ENCODE data around the gene NXT1. TPM values are rescaled to one million over a fixed set of nuclear protein-coding genes. Genes with fewer than 3 reads are reported as not detected.

Gene NXT1
- total RNA-seq, 1 donor from 2014 or later: 17.9 TPM

- Mint-ChIP-seq H3K9me3 (ENCODE audit: unreplicated experiment) (peaks cover 2% of the 10 kb centered on the region), H3K27ac (ENCODE audit: unreplicated experiment) (no peak overlapping the region), H3K4me3 (ENCODE audit: unreplicated experiment) (no peak overlapping the region), H3K27me3 (ENCODE audit: low read depth, unreplicated experiment) (peaks cover 7% of the 10 kb centered on the region), H3K36me3 (ENCODE audit: low read depth, unreplicated experiment) (peaks cover 2% of the 10 kb centered on the region), H3K4me1 (ENCODE audit: low read depth, unreplicated experiment) (peaks cover 2% of the 10 kb centered on the region)
- H2AFZ ChIP-seq (ENCODE audit: low read depth, low read length): no peak overlapping the region
- H3K36me3 ChIP-seq (ENCODE audit: insufficient read depth, low read length): no peaks in the 10 kb centered on the region
- no peak overlapping the region for H3K4me2 ChIP-seq (ENCODE audit: low read length)
- no peak overlapping the region for H3K4me3 ChIP-seq (ENCODE audit: insufficient read depth, low read depth, low read length)
- no peak overlapping the region for H3K9ac ChIP-seq (ENCODE audit: low read length)
- TF ChIP-seq EZH2 (IDR thresholded peaks at IDR 0.05; ENCODE audit: insufficient read depth, low read length): no peak
- TF ChIP-seq CTCF (IDR thresholded peaks at IDR 0.05; ENCODE audit: insufficient read depth, low read depth, low read length): no peak
- FAIRE-seq: no peak
- no peaks in the 10 kb centered on the region for H3K27me3 ChIP-seq (ENCODE audit: insufficient read depth, low read length)
- no peaks in the 10 kb centered on the region for H3K79me2 ChIP-seq (ENCODE audit: insufficient read depth, low read length)
- H3K27ac ChIP-seq (ENCODE audit: low read depth, low read length): no peak overlapping the region
- H4K20me1 ChIP-seq (ENCODE audit: insufficient read depth, low read length): no peaks in the 10 kb centered on the region
- no peaks in the 10 kb centered on the region for H3K4me1 ChIP-seq (ENCODE audit: insufficient read depth, low read length)
- no peaks in the 10 kb centered on the region for H3K9me3 ChIP-seq (ENCODE audit: insufficient read depth, low read depth, low read length)
- no peak for DNase-seq (ENCODE audit: low read depth)
Observed at GRCh38 chr20:23335521-23335920, 15.1 kb upstream of the NXT1 start.

DNA sequence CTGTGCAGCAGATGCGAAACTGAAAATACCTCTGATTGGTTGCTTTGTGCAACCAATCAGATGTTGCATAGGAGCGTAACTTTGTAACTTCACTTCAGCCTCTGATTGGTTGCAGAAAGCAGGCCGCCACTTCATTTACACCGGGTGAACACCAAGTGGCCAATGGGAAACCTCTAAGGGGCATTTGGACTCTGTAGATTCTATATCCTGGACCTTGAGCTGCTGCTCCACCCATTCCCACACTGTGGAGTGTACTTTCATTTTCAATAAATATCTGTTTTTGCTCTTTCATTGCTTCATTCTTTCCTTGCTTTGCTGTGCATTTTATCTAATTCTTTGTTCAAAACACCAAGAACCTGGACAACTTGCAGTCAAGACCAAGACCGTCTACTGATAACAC is 14.1 kb upstream of the NXT1 start:
- H3K36me3 ChIP-seq (ENCODE audit: insufficient read depth, low read length): no peaks in the 10 kb centered on the region
- no peak for FAIRE-seq
- H3K27me3 ChIP-seq (ENCODE audit: insufficient read depth, low read length): no peaks in the 10 kb centered on the region
- no peaks in the 10 kb centered on the region for H3K4me1 ChIP-seq (ENCODE audit: insufficient read depth, low read length)
- Mint-ChIP-seq H3K27ac (ENCODE audit: unreplicated experiment) (no peak overlapping the region), H3K4me3 (ENCODE audit: unreplicated experiment) (no peak overlapping the region), H3K4me1 (ENCODE audit: low read depth, unreplicated experiment) (no peaks in the 10 kb centered on the region), H3K9me3 (ENCODE audit: unreplicated experiment) (peaks cover 2% of the 10 kb centered on the region), H3K36me3 (ENCODE audit: low read depth, unreplicated experiment) (peaks cover 2% of the 10 kb centered on the region), H3K27me3 (ENCODE audit: low read depth, unreplicated experiment) (peaks cover 7% of the 10 kb centered on the region)
- H3K4me3 ChIP-seq (ENCODE audit: insufficient read depth, low read depth, low read length): no peak overlapping the region
- H4K20me1 ChIP-seq (ENCODE audit: insufficient read depth, low read length): no peaks in the 10 kb centered on the region
- TF ChIP-seq CTCF (IDR thresholded peaks at IDR 0.05; ENCODE audit: insufficient read depth, low read depth, low read length): no peak
- no peak for TF ChIP-seq EZH2 (IDR thresholded peaks at IDR 0.05; ENCODE audit: insufficient read depth, low read length)
- no peak overlapping the region for H3K27ac ChIP-seq (ENCODE audit: low read depth, low read length)
- H3K9me3 ChIP-seq (ENCODE audit: insufficient read depth, low read depth, low read length): no peaks in the 10 kb centered on the region
- H3K79me2 ChIP-seq (ENCODE audit: insufficient read depth, low read length): no peaks in the 10 kb centered on the region
- DNase-seq (ENCODE audit: low read depth): no peak
- H3K4me2 ChIP-seq (ENCODE audit: low read length): no peak overlapping the region
- H3K9ac ChIP-seq (ENCODE audit: low read length): no peak overlapping the region
- no peak overlapping the region for H2AFZ ChIP-seq (ENCODE audit: low read depth, low read length)

GRCh38 chr20:23337312-23337711 is 13.3 kb upstream of the NXT1 start:
- Histone ChIP-seq H2AFZ (ENCODE audit: low read depth, low read length) (no peak overlapping the region), H3K4me1 (ENCODE audit: insufficient read depth, low read length) (no peaks in the 10 kb centered on the region), H3K9ac (ENCODE audit: low read length) (no peak overlapping the region), H3K79me2 (ENCODE audit: insufficient read depth, low read length) (no peaks in the 10 kb centered on the region), H4K20me1 (ENCODE audit: insufficient read depth, low read length) (no peaks in the 10 kb centered on the region), H3K27ac (ENCODE audit: low read depth, low read length) (no peak overlapping the region), H3K36me3 (ENCODE audit: insufficient read depth, low read length) (no peaks in the 10 kb centered on the region), H3K9me3 (ENCODE audit: insufficient read depth, low read depth, low read length) (no peaks in the 10 kb centered on the region), H3K27me3 (ENCODE audit: insufficient read depth, low read length) (no peaks in the 10 kb centered on the region), H3K4me3 (ENCODE audit: insufficient read depth, low read depth, low read length) (no peak overlapping the region), H3K4me2 (ENCODE audit: low read length) (no peak overlapping the region)
- FAIRE-seq: no peak
- TF ChIP-seq EZH2 (IDR thresholded peaks at IDR 0.05; ENCODE audit: insufficient read depth, low read length) (no peak), CTCF (IDR thresholded peaks at IDR 0.05; ENCODE audit: insufficient read depth, low read depth, low read length) (no peak)
- peaks cover 2% of the 10 kb centered on the region for H3K36me3 Mint-ChIP-seq (ENCODE audit: low read depth, unreplicated experiment)
- H3K4me1 Mint-ChIP-seq (ENCODE audit: low read depth, unreplicated experiment): peaks cover 3% of the 10 kb centered on the region
- no peak overlapping the region for H3K4me3 Mint-ChIP-seq (ENCODE audit: unreplicated experiment)
- peaks cover 2% of the 10 kb centered on the region for H3K9me3 Mint-ChIP-seq (ENCODE audit: unreplicated experiment)
- DNase-seq (ENCODE audit: low read depth): no peak
- peaks cover 7% of the 10 kb centered on the region for H3K27me3 Mint-ChIP-seq (ENCODE audit: low read depth, unreplicated experiment)
- no peak overlapping the region for H3K27ac Mint-ChIP-seq (ENCODE audit: unreplicated experiment)
